Measurements from ENCODE around the gene LYPD6B. TPM values are rescaled to one million over a fixed set of nuclear protein-coding genes. Genes with fewer than 3 reads are reported as not detected.

Gene LYPD6B
- not detected for total RNA-seq
- polyA plus RNA-seq = not detected
- 0 reads per million in 6 experiments for total RNA-seq

DNA sequence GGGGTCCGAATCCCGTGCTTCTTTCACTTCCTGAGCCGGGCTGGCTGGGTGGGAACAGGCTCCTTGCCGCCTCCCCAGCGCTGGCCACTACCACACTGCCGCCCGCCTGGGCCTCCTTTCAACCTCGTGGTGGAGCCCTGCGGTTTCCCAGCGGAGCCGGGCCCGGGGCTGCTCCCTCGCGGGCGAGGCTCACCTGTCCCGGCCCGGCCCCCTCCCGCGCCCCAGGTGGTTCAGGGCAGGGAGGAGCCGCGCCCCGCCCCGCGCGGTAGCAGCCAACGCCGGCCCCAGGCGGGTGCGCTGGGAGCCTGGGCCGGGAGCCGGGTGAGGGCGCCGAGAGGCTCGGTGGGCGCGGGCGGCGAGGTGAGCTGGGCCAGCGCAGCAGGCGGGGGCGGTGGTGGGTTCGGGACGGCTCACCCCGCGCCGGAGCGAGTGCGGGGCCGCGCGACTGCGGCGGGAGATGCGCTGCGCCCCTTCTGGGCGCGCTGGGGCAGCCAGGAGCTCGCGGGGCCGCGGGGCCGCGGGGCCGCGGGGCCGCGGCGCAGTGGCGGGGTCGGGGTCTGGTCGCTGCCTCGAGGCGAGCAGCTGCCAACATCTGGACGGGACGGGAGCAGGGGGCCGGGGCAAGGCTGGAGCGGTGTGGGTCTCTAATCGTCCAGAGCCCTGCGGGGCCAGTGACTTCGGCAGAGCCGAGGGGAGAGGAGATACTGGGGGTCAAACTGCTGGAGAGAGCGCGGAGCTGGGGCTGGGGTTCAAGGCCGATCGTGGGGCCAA is at the start of gene LYPD6B:
TSS of gene LYPD6B (plus strand) at position 258 of the 771 bp plus-strand sequence. CDS start 92,250 bp downstream, outside the sequence.
- no peaks in the 10 kb centered on the region for H3K36me3 Mint-ChIP-seq
- ATAC-seq = peak; percentile 28 to 62
- no peak for DNase-seq
- POLR2A ChIA-PET = no interaction called here
- peaks cover 0 to 5% (median 2%) of the 10 kb centered on the region in 4 donors for H3K4me1 Mint-ChIP-seq
- no peaks in the 10 kb centered on the region for H3K9me3 Mint-ChIP-seq
- H3K27ac Mint-ChIP-seq = no peak within 1 kb of the TSS
- H3K27me3 Mint-ChIP-seq = peaks cover 30 to 75% (median 45%) of the 10 kb centered on the region in 5 donors
- peak within 1 kb of the TSS in 9 of 10 donors; percentile 24 to 73 (median 57) for H3K4me3 Mint-ChIP-seq

GRCh38 chr2:148989882-148990493 is 48.5 kb upstream of the LYPD6B start:
- Mint-ChIP-seq H3K9me3 (no peaks in the 10 kb centered on the region), H3K4me3 (no peak overlapping the region), H3K27ac (peak overlapping the region in 1 of 10 donors; percentile 46), H3K27me3 (no peaks in the 10 kb centered on the region), H3K4me1 (peaks cover 2 to 5% (median 3%) of the 10 kb centered on the region in 4 donors), H3K36me3 (peaks cover 0 to 3% (median 2%) of the 10 kb centered on the region in 3 donors)
- ATAC-seq (peak; percentile 69 to 92), DNase-seq (peak in 9 of 10 donors; percentile 22 to 67 (median 52))
- POLR2A ChIA-PET = no interaction called here

- ATAC-seq = no peak
- no peaks in the 10 kb centered on the region for H3K9me3 Mint-ChIP-seq
- no peak overlapping the region for H3K4me3 Mint-ChIP-seq
- POLR2A ChIA-PET = no interaction called here
- no peaks in the 10 kb centered on the region for H3K27me3 Mint-ChIP-seq
- H3K36me3 Mint-ChIP-seq = peaks cover 0 to 8% (median 6%) of the 10 kb centered on the region in 3 donors
- no peak for DNase-seq
- peaks cover 2 to 5% (median 3%) of the 10 kb centered on the region in 4 donors for H3K4me1 Mint-ChIP-seq
- H3K27ac Mint-ChIP-seq = no peak overlapping the region
These were observed 47.5 kb upstream of the LYPD6B start for GRCh38 chr2:148990968-148991367.

- H3K4me3 Mint-ChIP-seq = no peak overlapping the region
- H3K36me3 Mint-ChIP-seq = peaks cover 0 to 8% (median 6%) of the 10 kb centered on the region in 3 donors
- no peaks in the 10 kb centered on the region for H3K27me3 Mint-ChIP-seq
These were observed 46.1 kb upstream of the LYPD6B start for GRCh38 chr2:148992448-148992847.

DNA sequence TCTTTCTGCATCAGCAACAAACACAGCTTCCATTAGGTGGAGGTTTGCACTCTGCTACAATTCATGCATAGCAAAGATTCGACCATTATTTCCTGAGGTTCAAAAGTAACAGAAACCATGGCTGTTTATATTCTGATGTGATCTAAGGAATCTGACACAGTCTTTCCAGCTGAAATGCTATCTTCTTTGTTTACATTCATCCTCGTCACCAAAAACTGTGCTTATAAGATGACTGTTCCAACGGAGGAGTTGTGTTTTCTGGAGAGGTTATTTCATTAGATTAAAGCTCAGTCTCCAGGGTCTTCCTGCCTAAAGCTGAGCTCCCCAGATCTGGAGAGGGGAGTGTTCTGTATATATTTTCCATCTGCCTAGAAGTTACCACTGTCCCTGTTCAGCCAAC is 45.1 kb upstream of the LYPD6B start:
- POLR2A ChIA-PET = no interaction called here

More at GRCh38 chr2:148992448-148992847, 46.1 kb upstream of the LYPD6B start:
- Mint-ChIP-seq H3K27ac (no peak overlapping the region), H3K9me3 (no peaks in the 10 kb centered on the region), H3K4me1 (peaks cover 0 to 5% (median 3%) of the 10 kb centered on the region in 4 donors)
- no peak for DNase-seq
- no peak for ATAC-seq
- POLR2A ChIA-PET = no interaction called here

DNA sequence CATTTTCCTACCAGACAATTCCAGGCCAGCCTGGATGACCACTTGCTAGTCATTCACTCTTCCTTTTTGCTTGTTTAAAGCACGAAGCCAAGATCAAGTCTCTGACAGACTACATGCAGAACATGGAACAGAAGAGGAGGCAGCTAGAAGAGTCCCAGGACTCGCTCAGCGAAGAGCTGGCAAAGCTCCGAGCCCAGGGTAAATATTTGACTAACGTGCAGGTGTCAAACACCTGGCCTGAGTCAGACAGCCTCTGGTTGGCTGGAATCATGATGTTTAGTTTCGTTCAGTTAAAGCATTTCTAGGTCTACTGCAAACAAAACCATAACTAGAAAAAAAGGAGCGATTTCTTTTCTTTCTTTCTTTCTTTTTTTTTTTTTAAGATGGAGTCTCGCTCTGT is 44.2 kb upstream of the LYPD6B start:
- peaks cover 0 to 5% (median 3%) of the 10 kb centered on the region in 4 donors for H3K4me1 Mint-ChIP-seq
- H3K4me3 Mint-ChIP-seq = no peak overlapping the region
- H3K9me3 Mint-ChIP-seq = no peaks in the 10 kb centered on the region
- ATAC-seq = no peak
- DNase-seq = no peak
- H3K36me3 Mint-ChIP-seq = peaks cover 0 to 8% (median 6%) of the 10 kb centered on the region in 3 donors
- POLR2A ChIA-PET = no interaction called here
- no peaks in the 10 kb centered on the region for H3K27me3 Mint-ChIP-seq
- H3K27ac Mint-ChIP-seq = no peak overlapping the region

More for the DNA sequence above, 45.1 kb upstream of the LYPD6B start:
- Mint-ChIP-seq H3K27me3 (no peaks in the 10 kb centered on the region), H3K27ac (no peak overlapping the region), H3K4me3 (no peak overlapping the region), H3K4me1 (peaks cover 0 to 5% (median 3%) of the 10 kb centered on the region in 4 donors), H3K9me3 (no peaks in the 10 kb centered on the region), H3K36me3 (peaks cover 0 to 8% (median 6%) of the 10 kb centered on the region in 3 donors)
- ATAC-seq (no peak), DNase-seq (no peak)

- POLR2A ChIA-PET = no interaction called here
- Mint-ChIP-seq H3K4me1 (no peaks in the 10 kb centered on the region), H3K9me3 (no peaks in the 10 kb centered on the region), H3K4me3 (no peak overlapping the region), H3K27me3 (no peaks in the 10 kb centered on the region), H3K27ac (no peak overlapping the region), H3K36me3 (peaks cover 0 to 8% (median 6%) of the 10 kb centered on the region in 3 donors)
- ATAC-seq (no peak), DNase-seq (no peak)
These were observed 41.7 kb upstream of the LYPD6B start for GRCh38 chr2:148996805-148997204.

DNA sequence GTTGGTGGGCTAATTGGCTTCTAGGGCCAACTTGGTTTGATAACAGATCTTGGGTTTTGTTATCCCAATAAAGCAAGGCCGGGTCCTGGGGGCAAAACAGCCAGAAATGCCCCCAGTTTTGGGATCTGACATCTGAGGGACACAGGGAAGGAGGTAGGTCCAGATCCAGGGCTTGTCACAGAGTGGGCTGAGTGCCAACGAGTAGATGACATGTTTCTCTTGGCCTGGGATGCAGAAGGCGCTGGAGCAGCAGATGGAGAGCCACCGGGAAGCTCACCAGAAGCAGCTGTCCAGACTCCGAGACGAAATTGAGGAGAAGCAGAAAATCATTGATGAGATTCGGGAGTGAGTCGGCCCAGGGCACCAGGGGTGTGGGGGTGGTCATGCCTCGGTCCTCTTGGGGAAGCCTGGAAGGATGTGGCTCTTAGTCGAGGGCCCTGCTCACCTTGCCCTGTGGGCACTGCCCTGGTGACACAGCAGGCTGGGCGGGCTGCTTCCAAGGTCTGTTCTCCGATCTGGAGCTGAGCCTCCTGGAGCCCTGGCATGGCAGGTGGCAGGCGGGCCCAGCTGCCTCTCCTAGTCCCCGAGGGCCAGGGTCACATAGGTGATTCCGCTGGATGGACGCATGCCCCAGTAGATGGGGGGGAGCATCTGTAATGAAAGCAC is 40.2 kb upstream of the LYPD6B start:
- Mint-ChIP-seq H3K4me1 (no peaks in the 10 kb centered on the region), H3K4me3 (no peak overlapping the region), H3K27me3 (no peaks in the 10 kb centered on the region), H3K36me3 (peaks cover 0 to 12% (median 6%) of the 10 kb centered on the region in 3 donors), H3K27ac (peak overlapping the region in 1 of 10 donors; percentile 71), H3K9me3 (no peaks in the 10 kb centered on the region)
- DNase-seq (no peak), ATAC-seq (no peak)
- POLR2A ChIA-PET = interaction anchor here (0.7 kb wide), 1 partner anchor 746 kb away, joined by 5 read pairs; no protein-coding TSS in a partner anchor

- Mint-ChIP-seq H3K36me3 (peaks cover 0 to 12% (median 6%) of the 10 kb centered on the region in 3 donors), H3K27ac (no peak overlapping the region), H3K4me1 (no peaks in the 10 kb centered on the region), H3K9me3 (no peaks in the 10 kb centered on the region), H3K4me3 (no peak overlapping the region), H3K27me3 (peaks cover 0 to 2% (median 0%) of the 10 kb centered on the region in 5 donors)
- DNase-seq (no peak), ATAC-seq (no peak)
- POLR2A ChIA-PET = interaction anchor here (0.7 kb wide), 1 partner anchor 746 kb away, joined by 5 read pairs; no protein-coding TSS in a partner anchor
These were observed 39.7 kb upstream of the LYPD6B start for GRCh38 chr2:148998831-148999200.

GRCh38 chr2:148999451-148999921 is 39.0 kb upstream of the LYPD6B start:
- no peaks in the 10 kb centered on the region for H3K4me1 Mint-ChIP-seq
- no peak overlapping the region for H3K27ac Mint-ChIP-seq
- peaks cover 0 to 12% (median 6%) of the 10 kb centered on the region in 3 donors for H3K36me3 Mint-ChIP-seq
- H3K9me3 Mint-ChIP-seq = no peaks in the 10 kb centered on the region
- ATAC-seq (no peak), DNase-seq (no peak)
- no peak overlapping the region for H3K4me3 Mint-ChIP-seq
- H3K27me3 Mint-ChIP-seq = peaks cover 0 to 2% (median 0%) of the 10 kb centered on the region in 5 donors
- POLR2A ChIA-PET = no interaction called here

- POLR2A ChIA-PET = no interaction called here
- no peak for ATAC-seq
- H3K27me3 Mint-ChIP-seq = peaks cover 0 to 2% (median 0%) of the 10 kb centered on the region in 5 donors
- no peaks in the 10 kb centered on the region for H3K4me1 Mint-ChIP-seq
- H3K9me3 Mint-ChIP-seq = no peaks in the 10 kb centered on the region
- H3K4me3 Mint-ChIP-seq = no peak overlapping the region
- no peak overlapping the region for H3K27ac Mint-ChIP-seq
- H3K36me3 Mint-ChIP-seq = peaks cover 0 to 5% (median under 1%) of the 10 kb centered on the region in 3 donors
- DNase-seq = no peak
These were observed 38.2 kb upstream of the LYPD6B start for GRCh38 chr2:149000158-149000938.

DNA sequence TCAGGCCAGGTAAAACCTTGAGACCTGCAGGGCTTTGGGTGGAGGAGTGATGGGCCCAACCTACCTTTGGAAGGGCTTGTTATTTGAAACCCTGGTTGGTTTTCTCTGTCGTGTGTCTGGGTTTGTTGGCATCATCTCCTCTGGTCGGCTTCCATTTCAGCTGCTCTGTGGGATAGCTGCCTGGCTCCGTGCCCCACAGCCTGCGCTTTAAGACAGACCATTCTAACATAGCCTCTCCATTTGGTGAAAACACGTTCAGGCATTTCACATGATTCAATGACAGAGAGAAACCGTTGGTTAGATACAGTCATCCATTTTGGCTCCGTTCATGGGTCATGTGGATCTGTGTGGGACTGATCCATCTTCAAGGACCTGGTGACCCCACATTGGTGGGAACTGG is 37.0 kb upstream of the LYPD6B start:
- no peaks in the 10 kb centered on the region for H3K9me3 Mint-ChIP-seq
- no peaks in the 10 kb centered on the region for H3K4me1 Mint-ChIP-seq
- H3K36me3 Mint-ChIP-seq = peaks cover 0 to 4% (median 0%) of the 10 kb centered on the region in 3 donors
- H3K4me3 Mint-ChIP-seq = no peak overlapping the region
- peak overlapping the region in 2 of 10 donors; percentile 28 to 71 for H3K27ac Mint-ChIP-seq
- no peak for DNase-seq
- no peak for ATAC-seq
- POLR2A ChIA-PET = no interaction called here
- peaks cover 0 to 2% (median 0%) of the 10 kb centered on the region in 5 donors for H3K27me3 Mint-ChIP-seq

All from naive thymus-derived CD8-positive, alpha-beta T cell (primary cell).